Uterus (tissue), 2 donors: ENCODE data around the gene GSC2.

Source experiments
- POLR2A ChIP-seq, 2 donors: fragments of 450-650 bp; IDR thresholded peaks; one replicate each; pipeline ENCODE4 v1.6.1; 2016; ENCODE audit warnings: antibody characterized with exemption in 2 of 2, mild to moderate bottlenecking in 1 of 2, moderate library complexity in 1 of 2
- TF ChIP-seq, protein P1 (sequence below), 4 experiments: fragments of 200-600 bp in 2 of 4; fragments of 450-650 bp in 2 of 4; sonication (generic) in 2 of 4; IDR thresholded peaks; one replicate each; pipeline ENCODE4 v1.5.1; 2016 to 2019; ENCODE audit warnings: antibody characterized with exemption in 4 of 4, mild to moderate bottlenecking in 2 of 4, moderate library complexity in 1 of 4

DNA sequence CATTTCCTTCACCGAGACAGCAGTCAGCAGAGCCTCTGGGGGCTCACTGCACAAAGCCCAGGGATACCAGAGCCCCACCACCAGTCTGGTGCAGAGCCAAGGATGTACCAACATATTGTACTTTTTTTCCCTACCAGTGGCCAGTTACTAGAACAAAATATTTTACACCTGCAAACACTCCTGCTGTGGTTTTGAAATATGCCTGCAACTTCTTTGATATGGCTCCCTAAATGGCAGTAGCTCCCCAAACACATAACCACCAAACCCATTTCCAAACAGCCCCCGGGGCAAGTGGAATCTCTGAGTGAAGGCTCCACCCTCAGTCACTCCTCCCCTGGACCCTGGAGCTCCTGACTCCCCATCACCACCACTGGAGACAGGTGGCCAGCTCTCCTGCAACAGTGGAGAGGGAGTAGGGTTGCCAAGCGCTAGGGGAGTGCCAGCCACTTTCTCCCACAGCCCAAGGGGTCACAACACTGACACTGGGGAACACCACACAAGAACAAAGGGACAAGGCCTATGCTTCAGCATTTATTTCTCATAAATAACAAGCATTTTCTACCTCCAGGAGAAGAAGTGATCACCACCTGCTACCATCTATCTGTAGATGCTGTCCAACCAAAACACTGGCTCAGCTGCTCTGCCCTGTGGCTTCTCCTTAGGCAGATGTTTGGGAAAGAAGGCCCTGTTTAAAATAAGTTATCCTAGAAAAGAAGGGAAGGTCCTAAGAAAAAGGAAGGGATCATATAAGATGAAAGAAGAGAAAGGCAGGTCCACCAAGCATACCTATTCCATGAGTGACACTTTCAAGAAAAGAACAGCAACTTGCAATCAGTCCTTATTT, 43.0 kb downstream of the GSC2 start:
- TF ChIP-seq, protein P1, sequence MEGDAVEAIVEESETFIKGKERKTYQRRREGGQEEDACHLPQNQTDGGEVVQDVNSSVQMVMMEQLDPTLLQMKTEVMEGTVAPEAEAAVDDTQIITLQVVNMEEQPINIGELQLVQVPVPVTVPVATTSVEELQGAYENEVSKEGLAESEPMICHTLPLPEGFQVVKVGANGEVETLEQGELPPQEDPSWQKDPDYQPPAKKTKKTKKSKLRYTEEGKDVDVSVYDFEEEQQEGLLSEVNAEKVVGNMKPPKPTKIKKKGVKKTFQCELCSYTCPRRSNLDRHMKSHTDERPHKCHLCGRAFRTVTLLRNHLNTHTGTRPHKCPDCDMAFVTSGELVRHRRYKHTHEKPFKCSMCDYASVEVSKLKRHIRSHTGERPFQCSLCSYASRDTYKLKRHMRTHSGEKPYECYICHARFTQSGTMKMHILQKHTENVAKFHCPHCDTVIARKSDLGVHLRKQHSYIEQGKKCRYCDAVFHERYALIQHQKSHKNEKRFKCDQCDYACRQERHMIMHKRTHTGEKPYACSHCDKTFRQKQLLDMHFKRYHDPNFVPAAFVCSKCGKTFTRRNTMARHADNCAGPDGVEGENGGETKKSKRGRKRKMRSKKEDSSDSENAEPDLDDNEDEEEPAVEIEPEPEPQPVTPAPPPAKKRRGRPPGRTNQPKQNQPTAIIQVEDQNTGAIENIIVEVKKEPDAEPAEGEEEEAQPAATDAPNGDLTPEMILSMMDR (IDR thresholded peaks at IDR 0.05): no peak
- TF ChIP-seq POLR2A (IDR thresholded peaks at IDR 0.05): no peak
